IMR-90 (cell line): ENCODE data around the gene C22orf31. TPM values are rescaled to one million over a fixed set of nuclear protein-coding genes. Genes with fewer than 3 reads are reported as not detected.

Experiments used
- ATAC-seq: fragments of 200-7000 bp; cut with Tn5 transposase; 2 replicates; pipeline ENCODE4 v1.9.1; 2020; ENCODE audit warnings: low read depth, mild to moderate bottlenecking, moderate library complexity
- BruUV-seq: library from RNA; stranded (reverse); fragments of 400-500 nt; replicated peaks from 2 replicates; lab custom pipeline; 2021; lab: Mats Ljungman, UMichigan
- CTCF ChIA-PET: fragments of 300-600 bp; formaldehyde crosslinking; extraction: SDS; loops from one replicate; lab custom pipeline; 2021; ENCODE audit warnings: antibody characterized with exemption; lab: Yijun Ruan, JAX
- POLR2A ChIA-PET: fragments of 300-600 bp; sonication (Branson Sonifier 250); formaldehyde crosslinking; loops from one replicate; lab custom pipeline; 2022; ENCODE audit warnings: antibody characterized with exemption; ENCODE audit not compliant: unreplicated experiment; lab: Charles Lee
- DNase-seq: peaks from one replicate; pipeline ENCODE4 v3.0.0; 2013
- H2AFZ ChIP-seq: replicated peaks from 2 replicates; pipeline ENCODE3; 2013; ENCODE audit warnings: low read length, mild to moderate bottlenecking; ENCODE audit not compliant: poor library complexity
- H2AK5ac ChIP-seq: 2 replicates; pipeline ENCODE4 v1.6.1; 2013; ENCODE audit warnings: low read depth, low read length, inconsistent platforms
- H2AK9ac ChIP-seq: replicated peaks from 2 replicates; pipeline ENCODE3; 2013; ENCODE audit warnings: mild to moderate bottlenecking, low read depth, low read length, moderate library complexity; ENCODE audit not compliant: poor library complexity
- H2BK120ac ChIP-seq: 2 replicates; pipeline ENCODE4 v1.6.1; 2013; ENCODE audit warnings: low read depth, low read length, inconsistent platforms
- H2BK15ac ChIP-seq: 3 replicates; pipeline ENCODE4 v1.6.1; 2013; ENCODE audit warnings: low read depth, low read length, inconsistent platforms
- H2BK20ac ChIP-seq: 2 replicates; pipeline ENCODE4 v1.6.1; 2013; ENCODE audit warnings: low read depth, mild to moderate bottlenecking, inconsistent platforms, low read length, moderate library complexity
- H2BK5ac ChIP-seq: 2 replicates; pipeline ENCODE4 v1.6.1; 2013; ENCODE audit warnings: mild to moderate bottlenecking, low read depth, low read length, inconsistent platforms; ENCODE audit not compliant: poor library complexity, severe bottlenecking
- H3K14ac ChIP-seq: replicated peaks from 2 replicates; pipeline ENCODE4 v1.6.1; 2013; ENCODE audit warnings: low read depth, low read length, inconsistent platforms
- H3K18ac ChIP-seq: 2 replicates; pipeline ENCODE4 v1.6.1; 2013; ENCODE audit warnings: low read depth, low read length, control low read depth
- H3K23ac ChIP-seq: 2 replicates; pipeline ENCODE4 v1.6.1; 2013; ENCODE audit warnings: low read depth, low read length, inconsistent platforms
- H3K27ac ChIP-seq: 2 replicates; pipeline ENCODE4 v1.5.1; 2013; ENCODE audit warnings: mild to moderate bottlenecking, control low read depth, low read length; ENCODE audit not compliant: insufficient read depth
- H3K27me3 ChIP-seq: 2 replicates; pipeline ENCODE4 v1.6.1; 2013; ENCODE audit warnings: low read length; ENCODE audit not compliant: control insufficient read depth, insufficient read depth
- H3K36me3 ChIP-seq: 2 replicates; pipeline ENCODE4 v1.6.1; 2013; ENCODE audit warnings: low read length, mixed read lengths; ENCODE audit not compliant: control insufficient read depth, insufficient read depth
- H3K4ac ChIP-seq: 2 replicates; pipeline ENCODE4 v1.6.1; 2013; ENCODE audit warnings: low read depth, low read length, inconsistent platforms
- H3K4me1 ChIP-seq: 2 replicates; pipeline ENCODE4 v1.6.1; 2013; ENCODE audit warnings: low read length, mixed read lengths; ENCODE audit not compliant: control insufficient read depth, insufficient read depth
- H3K4me2 ChIP-seq: 2 replicates; pipeline ENCODE4 v1.6.1; 2013; ENCODE audit warnings: low read depth, mild to moderate bottlenecking, control low read depth, low read length, moderate library complexity
- H3K4me3 ChIP-seq: 2 replicates; pipeline ENCODE4 v1.5.1; 2013; ENCODE audit warnings: low read depth, mild to moderate bottlenecking, control low read depth, low read length, moderate library complexity; ENCODE audit not compliant: insufficient read depth
- H3K56ac ChIP-seq: 2 replicates; pipeline ENCODE4 v1.6.1; 2013; ENCODE audit warnings: low read length, inconsistent platforms; ENCODE audit not compliant: insufficient read depth; ENCODE audit errors: extremely low read depth
- H3K79me1 ChIP-seq, 2 experiments: 2 replicates each; pipeline ENCODE4 v1.6.1; 2013; ENCODE audit warnings: low read length in 2 of 2, inconsistent platforms in 1 of 2, low read depth in 1 of 2
- H3K9ac ChIP-seq: 2 replicates; pipeline ENCODE4 v1.6.1; 2013; ENCODE audit warnings: low read depth, low read length, control low read depth
- H3K9me1 ChIP-seq: 2 replicates; pipeline ENCODE4 v1.6.1; 2013; ENCODE audit warnings: low read length, inconsistent platforms; ENCODE audit not compliant: insufficient read depth
- H3K9me3 ChIP-seq: 2 replicates; pipeline ENCODE4 v1.6.1; 2013; ENCODE audit warnings: low read length; ENCODE audit not compliant: control insufficient read depth, insufficient read depth
- H4K20me1 ChIP-seq: 2 replicates; pipeline ENCODE4 v1.6.1; 2013; ENCODE audit warnings: low read length, inconsistent platforms; ENCODE audit not compliant: insufficient read depth
- H4K5ac ChIP-seq: 2 replicates; pipeline ENCODE4 v1.6.1; 2013; ENCODE audit warnings: mild to moderate bottlenecking, low read depth, low read length, control low read depth
- H4K8ac ChIP-seq, 2 experiments: 2 replicates each; pipeline ENCODE4 v1.6.1; 2013; ENCODE audit warnings: low read depth in 2 of 2, low read length in 2 of 2, control low read depth in 1 of 2, inconsistent platforms in 1 of 2
- H4K91ac ChIP-seq: 2 replicates; pipeline ENCODE4 v1.6.1; 2013; ENCODE audit warnings: low read depth, low read length, inconsistent platforms; ENCODE audit not compliant: insufficient read depth
- BHLHE40 ChIP-seq: fragments of 150-350 bp; IDR thresholded peaks from 2 replicates; pipeline ENCODE4 v1.6.1; 2016; ENCODE audit warnings: mild to moderate bottlenecking, low read depth, low read length
- CEBPB ChIP-seq: IDR thresholded peaks from 2 replicates; pipeline ENCODE4 v1.6.1; 2012; ENCODE audit warnings: low read depth, low read length, improper control_type of control experiment
- CTCF ChIP-seq: conservative IDR thresholded peaks from 2 replicates; pipeline ENCODE4 v1.5.1; 2012; ENCODE audit warnings: mild to moderate bottlenecking, low read depth, low read length, improper control_type of control experiment
- ELK1 ChIP-seq: fragments of 150-350 bp; IDR thresholded peaks from 2 replicates; pipeline ENCODE4 v1.6.1; 2016; ENCODE audit warnings: low read depth, mild to moderate bottlenecking, low read length, moderate library complexity, borderline replicate concordance
- FOS ChIP-seq: fragments of 150-350 bp; IDR thresholded peaks from 2 replicates; pipeline ENCODE4 v1.6.1; 2016; ENCODE audit warnings: low read depth, low read length
- MAZ ChIP-seq: IDR thresholded peaks from 2 replicates; pipeline ENCODE4 v1.6.1; 2012; ENCODE audit warnings: low read depth, mild to moderate bottlenecking, low read length, improper control_type of control experiment, moderate library complexity, borderline replicate concordance
- MXI1 ChIP-seq: IDR thresholded peaks from 2 replicates; pipeline ENCODE4 v1.6.1; 2012; ENCODE audit warnings: low read depth, mild to moderate bottlenecking, low read length, moderate library complexity, borderline replicate concordance
- RCOR1 ChIP-seq: IDR thresholded peaks from 2 replicates; pipeline ENCODE4 v1.6.1; 2012; ENCODE audit warnings: mild to moderate bottlenecking, low read length, improper control_type of control experiment; ENCODE audit not compliant: insufficient replicate concordance
- USF2 ChIP-seq: fragments of 150-350 bp; IDR thresholded peaks from 2 replicates; pipeline ENCODE4 v1.6.1; 2017; ENCODE audit warnings: mild to moderate bottlenecking, antibody characterized with exemption, low read length, low read depth
- WGBS, 2 experiments: methylation state at CpG; one replicate each; pipeline versions ENCODE4 v1.1.5 to v1.1.7; 2013; ENCODE audit warnings: missing lambda C conversion rate in 2 of 2; ENCODE audit not compliant: insufficient read length in 1 of 2; ENCODE audit errors: extremely low coverage in 2 of 2; 5-methylcytosine and 5-hydroxymethylcytosine counted together
- dilution Hi-C: fragments of 300-500 bp; cut with HindIII; formaldehyde crosslinking; loops from one replicate; pipeline ENCODE4 v1.14.3; 2018; ENCODE audit warnings: low sequenced_read_pairs; ENCODE audit not compliant: unreplicated experiment
- in situ Hi-C: fragments of 300-500 bp; cut with MboI; formaldehyde crosslinking; loops from 3 replicates; pipeline ENCODE4 v1.14.3; 2019; ENCODE audit warnings: low sequenced_read_pairs, inconsistent platforms, mixed read lengths
- intact Hi-C: fragments of 100-400 bp; cut with micrococcal nuclease; formaldehyde crosslinking; loops from 2 replicates; pipeline ENCODE4 v1.10.0; 2022
- polyA plus RNA-seq, 3 experiments: library from polyadenylated mRNA; depleted of rRNA; stranded (reverse); fragments of >200 nt; gene quantifications; 2 replicates each; pipeline ENCODE4 v1.2.3, GENCODE V29; 2012; ENCODE audit warnings: low replicate concordance in 1 of 3
- total RNA-seq: library from RNA; depleted of rRNA; stranded (reverse); fragments of >200 nt; gene quantifications from 2 replicates; pipeline ENCODE4 v1.2.3, GENCODE V29; 2012

C22orf31 gene
- total and polyA plus RNA-seq, 2 of the 4 experiments (the other 2 are of a cell fraction), result not detected

- Histone ChIP-seq H3K14ac (no peak overlapping the region), H4K5ac (no peak overlapping the region), H3K36me3 (no peaks in the 10 kb centered on the region), H4K8ac (no peak overlapping the region), H3K18ac (no peak overlapping the region; the same call in 1 of the 2 replicates), H3K23ac (peak overlapping the region; percentile 46; the same call in 1 of the 2 replicates), H2AK5ac (0 out of 2 replicates have a peak overlapping the region, but pooled peaks have one; percentile 8), H2BK15ac (no peak overlapping the region), H3K79me1 (no peaks in the 10 kb centered on the region), H2BK120ac (no peak overlapping the region), H3K4me1 (no peaks in the 10 kb centered on the region), H3K27me3 (peaks cover 28% of the 10 kb centered on the region), H3K56ac (no peak overlapping the region), H3K27ac (no peak overlapping the region), H2BK20ac (no peak overlapping the region), H3K9me3 (no peaks in the 10 kb centered on the region), H3K4ac (no peak overlapping the region), H4K20me1 (no peaks in the 10 kb centered on the region), H3K9ac (peak overlapping the region; percentile 51; the same call in 1 of the 2 replicates), H4K91ac (no peak overlapping the region), H3K9me1 (peaks cover 2% of the 10 kb centered on the region; the same call in 1 of the 2 replicates), H2AFZ (peak overlapping the region; percentile 80), H2BK5ac (no peak overlapping the region), H2AK9ac (peak overlapping the region; percentile 22), H3K4me2 (peak overlapping the region; percentile 80), H3K4me3 (peak overlapping the region; percentile 68)
- DNase-seq (no peak), ATAC-seq (peak; percentile 8; the same call in 1 of the 2 replicates)
- dilution Hi-C loops (no loop called here), in situ Hi-C loops (no loop called here), intact Hi-C loops (loop anchor here (5.0 kb wide), 1 partner anchor 79 kb away; no protein-coding TSS in a partner anchor)
- BruUV-seq, result no TSS peak
- 11% methylated on average over 7 of the region's 53 CpGs; no CpG with 5 or more reads in 1 of the 2 experiments for WGBS, 2 experiments
- CTCF ChIA-PET, result no interaction called here
- POLR2A ChIA-PET, result no interaction called here
- no peak for TF ChIP-seq FOS
- TF ChIP-seq MAZ, result no peak
- TF ChIP-seq USF2, result no peak
- no peak for TF ChIP-seq RCOR1
- no peak for TF ChIP-seq CEBPB
- no peak for TF ChIP-seq ELK1
- TF ChIP-seq CTCF, result no peak
- no peak for TF ChIP-seq MXI1
- TF ChIP-seq BHLHE40, result no peak
Measured at GRCh38 chr22:29073618-29074275, 12.1 kb upstream of the C22orf31 start.
